A549 treated with RU486 at 1 μM for 4 hours (cell line): ENCODE measurements around the gene KIRREL1. TPM values are rescaled to one million over a fixed set of nuclear protein-coding genes. Genes with fewer than 3 reads are reported as not detected.

Experiments used
- total RNA-seq: library from RNA; stranded (reverse); fragments of 200-300 nt; extraction: Qiagen RNA extraction; gene quantifications from 5 replicates; pipeline ENCODE4 v1.2.3, GENCODE V29; 2022; ENCODE audit warnings: low read depth

The KIRREL1 gene
- 24.7 to 34.8 TPM (median 31.6 TPM) in 5 replicates for total RNA-seq

GRCh38 chr1:157993147-157993917, at the start of gene KIRREL1:
Gene KIRREL1, plus strand, starts transcription at chr1:157993645. Its CDS starts 32 bp downstream, at chr1:157993677.

Other genes starting within 250 kb of the KIRREL1 start
- not detected in 5 replicates for gene FCRL2, start 216.5 kb upstream of the KIRREL1 start, total RNA-seq
- not detected in 5 replicates for gene FCRL1, start 173.5 kb upstream of the KIRREL1 start, total RNA-seq
- gene CD5L, start 151.8 kb upstream of the KIRREL1 start, total RNA-seq = not detected in 5 replicates
- 0.05 to 0.08 TPM (median 0.07 TPM) in 3 of 5 replicates, not detected in the others for gene CD1D, start 187.2 kb downstream of the KIRREL1 start, total RNA-seq